ENCODE measurements around the gene TTC4.

- no peak for TF ChIP-seq PKNOX1 (IDR thresholded peaks at IDR 0.05)
- 0 out of 2 replicates have a peak, but pooled peaks have one; percentile 48 for TF ChIP-seq ZNF384 (IDR thresholded peaks at IDR 0.05)
- TF ChIP-seq SP1 (IDR thresholded peaks at IDR 0.05) = no peak
- no peak for TF ChIP-seq ARNT (IDR thresholded peaks at IDR 0.05)
- TF ChIP-seq BHLHE40 (IDR thresholded peaks at IDR 0.05; ENCODE audit: borderline replicate concordance) = no peak
- TF ChIP-seq FOXA1 (IDR thresholded peaks at IDR 0.05) = no peak
- no peak for TF ChIP-seq CTBP1 (IDR thresholded peaks at IDR 0.05; ENCODE audit: borderline replicate concordance)
- no peak for TF ChIP-seq FOXK2 (IDR thresholded peaks at IDR 0.05)
- no peak for TF ChIP-seq ELF4 (IDR thresholded peaks at IDR 0.05)
Measured at GRCh38 chr1:54696262-54696661, 19.4 kb upstream of the TTC4 start.
